Endometrial microvascular endothelial cells (primary cell): ENCODE data around the gene SATB1. TPM values are rescaled to one million over a fixed set of nuclear protein-coding genes. Genes with fewer than 3 reads are reported as not detected.
"Not testable (repeated sequence)": the region's sequence is repeated elsewhere in the genome, so short reads cannot be mapped to it uniquely, and the experiment has no call there.

Experiments used
- in situ Hi-C: cut with HindIII; loops from 2 replicates; pipeline ENCODE4 v1.10.0; 2017; ENCODE audit warnings: low sequenced_read_pairs, low pct_unique_long_range_greater_than_20kb; ENCODE audit errors: inconsistent ontology term
- total RNA-seq: library from RNA; depleted of rRNA; stranded (reverse); fragments of >200 nt; gene quantifications from one replicate; pipeline ENCODE4 v1.2.3, GENCODE V29; 2015; ENCODE audit errors: inconsistent ontology term

Gene SATB1
- total RNA-seq, 1 donor from 2014 or later, result 2.0 TPM

- in situ Hi-C loops, result not testable (repeated sequence)
Measured at GRCh38 chr3:18330772-18331441, 94.2 kb downstream of the SATB1 start.

GRCh38 chr3:18308096-18308650, 117.0 kb downstream of the SATB1 start:
- in situ Hi-C loops, result no loop called here

- in situ Hi-C loops, result no loop called here
Measured at GRCh38 chr3:18307529-18307928, 117.6 kb downstream of the SATB1 start.

GRCh38 chr3:18302517-18302916, 122.6 kb downstream of the SATB1 start:
- in situ Hi-C loops, result no loop called here

GRCh38 chr3:18301781-18302180, 123.4 kb downstream of the SATB1 start:
- in situ Hi-C loops, result no loop called here

- in situ Hi-C loops, result no loop called here
Measured at GRCh38 chr3:18300916-18301315, 124.2 kb downstream of the SATB1 start.

- in situ Hi-C loops, result no loop called here
Measured at GRCh38 chr3:18297126-18297525, 128.0 kb downstream of the SATB1 start.
